ENCODE results near the gene PTPRR. TPM values are rescaled to one million over a fixed set of nuclear protein-coding genes. Genes with fewer than 3 reads are reported as not detected.

PTPRR gene
- total and polyA plus RNA-seq, 10 donors = 0.41 to 2.7 (median 1.5) TPM

GRCh38 chr12:70759161-70759918 lies 161.2 kb downstream of the PTPRR start:
- Histone ChIP-seq H3K36me3 (no peaks in the 10 kb centered on the region), H3K9me3 (no peaks in the 10 kb centered on the region), H3K4me3 (no peak overlapping the region), H3K27ac (no peak overlapping the region), H3K4me1 (no peaks in the 10 kb centered on the region), H3K27me3 (replicated peaks in 1 of 7) (no peaks in the 10 kb centered on the region)
- intact Hi-C loops (cut with DNase I; ENCODE audit: low total_unique reads) = no loop called here
- no peak for DNase-seq
- 82 to 93% (median 91%) methylated on average over 12 of the region's 12 CpGs for WGBS, 5 donors
- TF ChIP-seq POLR2AphosphoS5 (IDR thresholded peaks at IDR 0.05) = no peak
- TF ChIP-seq CTCF (IDR thresholded peaks at IDR 0.05 in 8 of 11, conservative IDR thresholded peaks at IDR 0.05 in 3 of 11) = no peak
- TF ChIP-seq POLR2A (IDR thresholded peaks at IDR 0.05) = no peak

- intact Hi-C loops (cut with DNase I; ENCODE audit: low total_unique reads) = no loop called here
- no peaks in the 10 kb centered on the region for H3K36me3 ChIP-seq
- no peak for DNase-seq
- H3K27ac ChIP-seq = no peak overlapping the region
- no peaks in the 10 kb centered on the region for H3K9me3 ChIP-seq
- 79 to 85% (median 82%) methylated on average over 5 of the region's 5 CpGs for WGBS, 5 donors
- no peak overlapping the region for H3K4me3 ChIP-seq
- no peaks in the 10 kb centered on the region for H3K4me1 ChIP-seq
- no peak for TF ChIP-seq POLR2AphosphoS5 (IDR thresholded peaks at IDR 0.05)
- no peak for TF ChIP-seq CTCF (IDR thresholded peaks at IDR 0.05 in 8 of 11, conservative IDR thresholded peaks at IDR 0.05 in 3 of 11)
- TF ChIP-seq POLR2A (IDR thresholded peaks at IDR 0.05) = no peak
- H3K27me3 ChIP-seq (replicated peaks in 1 of 7) = no peaks in the 10 kb centered on the region
Observed at GRCh38 chr12:70758494-70758845, 162.1 kb downstream of the PTPRR start.

GRCh38 chr12:70757830-70758493 lies 162.6 kb downstream of the PTPRR start:
- Histone ChIP-seq H3K4me1 (no peaks in the 10 kb centered on the region), H3K27ac (no peak overlapping the region), H3K4me3 (no peak overlapping the region), H3K9me3 (no peaks in the 10 kb centered on the region), H3K27me3 (replicated peaks in 1 of 7) (peaks cover 0 to 1% (median 0%) of the 10 kb centered on the region in 7 donors), H3K36me3 (no peaks in the 10 kb centered on the region)
- no peak for TF ChIP-seq CTCF (IDR thresholded peaks at IDR 0.05 in 8 of 11, conservative IDR thresholded peaks at IDR 0.05 in 3 of 11)
- 56 to 72% (median 69%) methylated on average over 1 of the region's 1 CpG for WGBS, 5 donors
- intact Hi-C loops (cut with DNase I; ENCODE audit: low total_unique reads) = no loop called here
- no peak for DNase-seq

- TF ChIP-seq POLR2AphosphoS5 (IDR thresholded peaks at IDR 0.05) (no peak), POLR2A (IDR thresholded peaks at IDR 0.05) (no peak), CTCF (IDR thresholded peaks at IDR 0.05 in 8 of 11, conservative IDR thresholded peaks at IDR 0.05 in 3 of 11) (no peak)
- H3K36me3 ChIP-seq = no peaks in the 10 kb centered on the region
- H3K27ac ChIP-seq = no peak overlapping the region
- peaks cover 0 to 5% (median 0%) of the 10 kb centered on the region in 7 donors for H3K27me3 ChIP-seq (replicated peaks in 1 of 7)
- H3K4me3 ChIP-seq = no peak overlapping the region
- WGBS, 5 donors = 53 to 69% (median 61%) methylated on average over 2 of the region's 2 CpGs
- H3K4me1 ChIP-seq = no peaks in the 10 kb centered on the region
- intact Hi-C loops (cut with DNase I; ENCODE audit: low total_unique reads) = no loop called here
- DNase-seq = no peak
- H3K9me3 ChIP-seq = no peaks in the 10 kb centered on the region
Observed at GRCh38 chr12:70756791-70757190, 163.7 kb downstream of the PTPRR start.
